Choroid plexus epithelial cell (primary cell): ENCODE measurements around the gene RERE.

Experiments
- DNase-seq: peaks from one replicate; pipeline ENCODE4 v3.0.0-alpha.2; 2010; ENCODE audit warnings: low read depth
- H3K4me3 ChIP-seq: 2 replicates; pipeline ENCODE4 v1.5.1; 2011; ENCODE audit warnings: low read depth, mild to moderate bottlenecking, control low read depth, low read length, moderate library complexity
- CTCF ChIP-seq: conservative IDR thresholded peaks from 2 replicates; pipeline ENCODE4 v1.5.1; 2011; ENCODE audit warnings: low read depth, mild to moderate bottlenecking, control low read depth, inconsistent platforms, low read length, moderate library complexity

The RERE gene

GRCh38 chr1:8814865-8815264 is 2.6 kb downstream of the RERE start:
- no peak overlapping the region for H3K4me3 ChIP-seq
- no peak for DNase-seq
- TF ChIP-seq CTCF = peak; percentile 17

- H3K4me3 ChIP-seq = no peak overlapping the region
- no peak for TF ChIP-seq CTCF
- peak; percentile 30 for DNase-seq
Observed at GRCh38 chr1:8813991-8814390, 3.4 kb downstream of the RERE start.

GRCh38 chr1:8813016-8813763 is 4.2 kb downstream of the RERE start:
- H3K4me3 ChIP-seq = no peak overlapping the region

GRCh38 chr1:8812081-8812480 is 5.4 kb downstream of the RERE start:
- no peak for TF ChIP-seq CTCF
- no peak for DNase-seq
- H3K4me3 ChIP-seq = no peak overlapping the region

More at GRCh38 chr1:8813016-8813763, 4.2 kb downstream of the RERE start:
- no peak for TF ChIP-seq CTCF
- DNase-seq = peak; percentile 47

- DNase-seq = no peak
- TF ChIP-seq CTCF = no peak
Observed at GRCh38 chr1:8810987-8811386, 6.5 kb downstream of the RERE start.

GRCh38 chr1:8809342-8809736 is 8.1 kb downstream of the RERE start:
- no peak for TF ChIP-seq CTCF
- DNase-seq = peak; percentile 23
- no peak overlapping the region for H3K4me3 ChIP-seq

More at GRCh38 chr1:8810987-8811386, 6.5 kb downstream of the RERE start:
- no peak overlapping the region for H3K4me3 ChIP-seq

- DNase-seq = no peak
- no peak for TF ChIP-seq CTCF
- H3K4me3 ChIP-seq = no peak overlapping the region
Observed at GRCh38 chr1:8807004-8807403, 10.4 kb downstream of the RERE start.
